Sigmoid colon (tissue), 7 donors: ENCODE data around the gene SNX12. TPM values are rescaled to one million over a fixed set of nuclear protein-coding genes. Genes with fewer than 3 reads are reported as not detected.

Experiments
- DNase-seq: peaks from one replicate; pipeline ENCODE4 v3.0.0-alpha.2; 2019
- H3K27ac ChIP-seq, 4 donors: fragments of 200-600 bp; sonication (generic); one replicate each; pipeline ENCODE4 v1.5.1; 2016 to 2019; ENCODE audit warnings: mild to moderate bottlenecking in 1 of 4
- H3K27me3 ChIP-seq, 3 donors: fragments of 200-600 bp; sonication (generic); one replicate each; pipeline ENCODE4 v1.5.1; 2019; ENCODE audit warnings: mild to moderate bottlenecking in 1 of 3
- H3K36me3 ChIP-seq, 4 donors: fragments of 200-600 bp; sonication (generic); one replicate each; pipeline ENCODE4 v1.5.1; 2016 to 2019
- H3K4me1 ChIP-seq, 4 donors: fragments of 200-600 bp; sonication (generic); one replicate each; pipeline ENCODE4 v1.5.1; 2017 to 2019
- H3K4me3 ChIP-seq, 4 donors: fragments of 200-600 bp; sonication (generic); one replicate each; pipeline ENCODE4 v1.5.1; 2017 to 2019; ENCODE audit warnings: mild to moderate bottlenecking in 2 of 4, moderate library complexity in 1 of 4
- H3K9me3 ChIP-seq, 4 donors: fragments of 200-600 bp in 3 of 4; sonication (generic) in 3 of 4; one replicate each; pipeline versions ENCODE4 v1.5.1 to v1.6.1; 2013 to 2019
- CTCF ChIP-seq, 4 experiments: fragments of 450-650 bp in 3 of 4; fragments of 200-600 bp in 1 of 4; IDR thresholded peaks; one replicate each; pipeline ENCODE4 v1.5.1; 2016 to 2019; ENCODE audit warnings: antibody characterized with exemption in 4 of 4, mild to moderate bottlenecking in 3 of 4, moderate library complexity in 2 of 4
- EP300 ChIP-seq, 4 donors: sonication (generic); formaldehyde crosslinking; IDR thresholded peaks; one replicate each; pipeline ENCODE4 v1.6.1; 2017; ENCODE audit warnings: antibody characterized with exemption in 4 of 4
- POLR2A ChIP-seq, 2 donors: fragments of 450-650 bp; IDR thresholded peaks; one replicate each; pipeline ENCODE4 v1.6.1; 2016; ENCODE audit warnings: antibody characterized with exemption in 2 of 2, mild to moderate bottlenecking in 2 of 2, moderate library complexity in 2 of 2
- POLR2AphosphoS5 ChIP-seq, 4 donors: sonication (generic); formaldehyde crosslinking; IDR thresholded peaks; one replicate each; pipeline ENCODE4 v1.6.1; 2017; ENCODE audit warnings: antibody characterized with exemption in 4 of 4
- WGBS, 2 donors: extraction: QIAGEN DNeasy Blood & Tissue Kit; methylation state at CpG; one replicate each; pipeline ENCODE4 v1.1.7; 2013; 5-methylcytosine and 5-hydroxymethylcytosine counted together
- intact Hi-C: fragments of 100-400 bp; cut with DNase I; formaldehyde crosslinking; loops from one replicate; pipeline ENCODE4 v1.15.1; 2023
- polyA plus RNA-seq, 3 donors: library from polyadenylated mRNA; stranded (reverse); fragments of 200-250 nt; gene quantifications; one replicate each; pipeline ENCODE4 v1.2.3, GENCODE V29; 2013
- total RNA-seq, 4 donors: library from RNA; depleted of rRNA; stranded (reverse); fragments of >200 nt; gene quantifications; one replicate each; pipeline ENCODE4 v1.1.0, GENCODE V29; 2016
- donor health status: healthy with polysubstance abuse.
- donor health status: Bipolar disorder and iron deficiency.
- donor health status: healthy.

The SNX12 gene
- total and polyA plus RNA-seq, 7 donors = 27.6 to 66.1 (median 40.6) TPM

- intact Hi-C loops = no loop called here
- DNase-seq = peak; percentile 95
- Histone ChIP-seq H3K27ac (peak within 1 kb of the TSS; percentile 74 to 78 (median 75)), H3K36me3 (no peaks in the 10 kb centered on the region), H3K4me1 (peaks cover 0 to 22% (median 10%) of the 10 kb centered on the region in 4 donors), H3K27me3 (no peaks in the 10 kb centered on the region), H3K9me3 (no peaks in the 10 kb centered on the region), H3K4me3 (peak within 1 kb of the TSS; percentile 43 to 62 (median 57))
- TF ChIP-seq POLR2AphosphoS5 (IDR thresholded peaks at IDR 0.05) = peak in 3 of 4 donors; percentile 57 to 70 (median 60)
- no peak for TF ChIP-seq POLR2A (IDR thresholded peaks at IDR 0.05)
- 1% methylated on average over 29 of the region's 29 CpGs for WGBS, 2 donors
Observed at GRCh38 chrX:71095555-71095980, 27.4 kb upstream of the SNX12 start, which contains the start of gene FOXO4. Gene FOXO4, plus strand, starts transcription at chrX:71095851. Its CDS starts 678 bp downstream, at chrX:71096529.

- H3K27ac ChIP-seq = peak overlapping the region in 3 of 4 donors; percentile 74 to 78 (median 76)
- no peaks in the 10 kb centered on the region for H3K27me3 ChIP-seq
- H3K9me3 ChIP-seq = no peaks in the 10 kb centered on the region
- TF ChIP-seq EP300 (IDR thresholded peaks at IDR 0.05) = no peak
- TF ChIP-seq POLR2AphosphoS5 (IDR thresholded peaks at IDR 0.05) = no peak
- TF ChIP-seq POLR2A (IDR thresholded peaks at IDR 0.05) = no peak
- TF ChIP-seq CTCF (IDR thresholded peaks at IDR 0.05) = no peak
- WGBS, 2 donors = 34 to 42% methylated on average over 6 of the region's 6 CpGs
- DNase-seq = no peak
- H3K4me1 ChIP-seq = peaks cover 0 to 22% (median 10%) of the 10 kb centered on the region in 4 donors
- peak overlapping the region; percentile 43 to 62 (median 57) for H3K4me3 ChIP-seq
- intact Hi-C loops = no loop called here
- no peaks in the 10 kb centered on the region for H3K36me3 ChIP-seq
Observed at GRCh38 chrX:71095033-71095432, 26.9 kb upstream of the SNX12 start.

- Histone ChIP-seq H3K9me3 (no peaks in the 10 kb centered on the region), H3K27ac (no peak overlapping the region), H3K27me3 (no peaks in the 10 kb centered on the region), H3K36me3 (no peaks in the 10 kb centered on the region), H3K4me1 (peaks cover 0 to under 1% (median 0%) of the 10 kb centered on the region in 4 donors), H3K4me3 (no peak overlapping the region)
- no peak for TF ChIP-seq EP300 (IDR thresholded peaks at IDR 0.05)
- no peak for TF ChIP-seq POLR2AphosphoS5 (IDR thresholded peaks at IDR 0.05)
- no peak for DNase-seq
- intact Hi-C loops = no loop called here
- 88 to 90% methylated on average over 5 of the region's 5 CpGs for WGBS, 2 donors
Observed at GRCh38 chrX:71091263-71091662, 23.1 kb upstream of the SNX12 start.

GRCh38 chrX:71085900-71086299 is 17.8 kb upstream of the SNX12 start:
- no peak for TF ChIP-seq CTCF (IDR thresholded peaks at IDR 0.05)
- TF ChIP-seq POLR2A (IDR thresholded peaks at IDR 0.05) = no peak
- no peak for TF ChIP-seq POLR2AphosphoS5 (IDR thresholded peaks at IDR 0.05)
- no peak for TF ChIP-seq EP300 (IDR thresholded peaks at IDR 0.05)
- H3K36me3 ChIP-seq = no peaks in the 10 kb centered on the region

GRCh38 chrX:71082822-71083221 is 14.7 kb upstream of the SNX12 start:
- no peaks in the 10 kb centered on the region for H3K36me3 ChIP-seq
- TF ChIP-seq POLR2AphosphoS5 (IDR thresholded peaks at IDR 0.05) = no peak
- TF ChIP-seq POLR2A (IDR thresholded peaks at IDR 0.05) = no peak
- TF ChIP-seq CTCF (IDR thresholded peaks at IDR 0.05) = no peak
- no peaks in the 10 kb centered on the region for H3K27me3 ChIP-seq
- WGBS, 2 donors = 83 to 89% methylated on average over 4 of the region's 4 CpGs
- no peak for DNase-seq
- H3K27ac ChIP-seq = no peak overlapping the region
- no peaks in the 10 kb centered on the region for H3K4me1 ChIP-seq
- intact Hi-C loops = no loop called here
- no peaks in the 10 kb centered on the region for H3K9me3 ChIP-seq
- no peak overlapping the region for H3K4me3 ChIP-seq

More at GRCh38 chrX:71085900-71086299, 17.8 kb upstream of the SNX12 start:
- DNase-seq = no peak
- Histone ChIP-seq H3K27me3 (no peaks in the 10 kb centered on the region), H3K27ac (no peak overlapping the region), H3K4me1 (no peaks in the 10 kb centered on the region), H3K9me3 (no peaks in the 10 kb centered on the region), H3K4me3 (no peak overlapping the region)
- intact Hi-C loops = no loop called here
- 69 to 81% methylated on average over 4 of the region's 4 CpGs for WGBS, 2 donors

- Histone ChIP-seq H3K27me3 (no peaks in the 10 kb centered on the region), H3K36me3 (no peaks in the 10 kb centered on the region), H3K9me3 (no peaks in the 10 kb centered on the region), H3K27ac (no peak overlapping the region), H3K4me3 (no peak overlapping the region), H3K4me1 (no peaks in the 10 kb centered on the region)
- no peak for TF ChIP-seq POLR2A (IDR thresholded peaks at IDR 0.05)
- TF ChIP-seq EP300 (IDR thresholded peaks at IDR 0.05) = no peak
- TF ChIP-seq POLR2AphosphoS5 (IDR thresholded peaks at IDR 0.05) = no peak
- no peak for TF ChIP-seq CTCF (IDR thresholded peaks at IDR 0.05)
- intact Hi-C loops = no loop called here
- 76 to 83% methylated on average over 5 of the region's 5 CpGs for WGBS, 2 donors
- no peak for DNase-seq
Observed at GRCh38 chrX:71082124-71082647, 14.1 kb upstream of the SNX12 start.
